Right lobe of liver (tissue), 6 donors: ENCODE results near the gene C12orf57. TPM values are rescaled to one million over a fixed set of nuclear protein-coding genes. Genes with fewer than 3 reads are reported as not detected.
A peak's percentile ranks its signal among the peaks of the same experiment; 100 is the strongest.

Source experiments
- ATAC-seq, 4 donors: fragments of 200-7000 bp; cut with Tn5 transposase; one replicate each; pipeline ENCODE4 v1.9.1; 2020; ENCODE audit warnings: mild to moderate bottlenecking in 4 of 4, moderate library complexity in 4 of 4
- DNase-seq, 3 donors: peaks; one replicate each; pipeline ENCODE4 v3.0.0-alpha.2; 2020
- H3K27ac ChIP-seq, 3 donors: fragments of 200-600 bp; one replicate each; pipeline ENCODE4 v1.8.0; 2022
- H3K27me3 ChIP-seq, 2 donors: fragments of 200-600 bp; one replicate each; pipeline ENCODE4 v1.8.0; 2022
- H3K36me3 ChIP-seq, 4 donors: fragments of 200-600 bp; sonication (generic) in 1 of 4; one replicate each; pipeline versions ENCODE4 v1.5.1 to v1.8.0; 2017 to 2022; ENCODE audit warnings: control low read depth in 1 of 4
- H3K4me1 ChIP-seq, 4 donors: fragments of 200-600 bp; sonication (generic) in 1 of 4; one replicate each; pipeline versions ENCODE4 v1.5.1 to v1.8.0; 2017 to 2022; ENCODE audit warnings: control low read depth in 1 of 4
- H3K4me3 ChIP-seq, 3 donors: fragments of 200-600 bp; one replicate each; pipeline ENCODE4 v1.8.0; 2022
- H3K9me3 ChIP-seq, 4 donors: fragments of 200-600 bp; sonication (generic) in 1 of 4; one replicate each; pipeline versions ENCODE4 v1.5.1 to v1.8.0; 2017 to 2022; ENCODE audit warnings: control low read depth in 1 of 4
- CTCF ChIP-seq, 4 donors: fragments of 200-600 bp in 3 of 4; fragments of 450-650 bp in 1 of 4; IDR thresholded peaks; one replicate each; pipeline versions ENCODE4 v1.5.1 to v1.8.0; 2016 to 2022; ENCODE audit warnings: antibody characterized with exemption in 4 of 4, mild to moderate bottlenecking in 2 of 4
- POLR2A ChIP-seq: fragments of 450-650 bp; IDR thresholded peaks from one replicate; pipeline ENCODE4 v1.6.1; 2017; ENCODE audit warnings: antibody characterized with exemption, mild to moderate bottlenecking
- WGBS: methylation state at CpG from one replicate; pipeline ENCODE4 v1.1.6; 2018; ENCODE audit warnings: low coverage, low lambda C conversion rate; ENCODE audit not compliant: insufficient coverage; ENCODE audit errors: missing lambda C conversion rate; 5-methylcytosine and 5-hydroxymethylcytosine counted together
- intact Hi-C, 2 donors: fragments of 100-400 bp; cut with DNase I; formaldehyde crosslinking; loops; one replicate each; pipeline versions ENCODE4 v1.11.2 to v1.14.1; 2022
- total RNA-seq, 6 experiments: library from RNA; depleted of rRNA in 2 of 6; stranded (reverse); fragments of >200 nt in 2 of 6; fragmentation: NEBNext Ultra II Directional in 3 of 6; extraction: Animal tissue kit (Norgen Biotek cat#: 25700) in 3 of 6; gene quantifications; one replicate each; pipeline versions ENCODE4 v1.1.0 to v1.2.4, GENCODE V29; 2016 to 2023
- donor health status: DM: no; HTN: yes; CAD: no.
- donor health status: DM: no; HTN: no; CAD: no.
- donor health status: DM: no; HTN: no; CAD: no.
- donor health status: DM: no; HTN: yes; CAD: no.
- donor health status: DM: no; HTN: yes; CAD: no.

The C12orf57 gene
- total RNA-seq, 6 experiments from 2014 or later: 47.6 to 189 (median 70.5) TPM

GRCh38 chr12:6979453-6979852 is 35.6 kb downstream of the C12orf57 start:
- intact Hi-C loops: no loop called here
- Histone ChIP-seq H3K9me3 (no peaks in the 10 kb centered on the region), H3K27me3 (no peaks in the 10 kb centered on the region), H3K27ac (no peak overlapping the region), H3K4me3 (no peak overlapping the region), H3K36me3 (peaks cover 4 to 83% (median 48%) of the 10 kb centered on the region in 4 donors), H3K4me1 (peaks cover 0 to 36% (median 15%) of the 10 kb centered on the region in 4 donors)
- WGBS: 79% methylated on average over 3 of the region's 3 CpGs
- ATAC-seq (no peak), DNase-seq (no peak)
- TF ChIP-seq POLR2A (no peak), CTCF (IDR thresholded peaks at IDR 0.05) (no peak)

GRCh38 chr12:6980075-6980474 is 36.3 kb downstream of the C12orf57 start:
- ATAC-seq (no peak), DNase-seq (no peak)
- no peaks in the 10 kb centered on the region for H3K27me3 ChIP-seq
- peak overlapping the region in 2 of 3 donors; percentile 47 to 76 for H3K27ac ChIP-seq
- H3K9me3 ChIP-seq: no peaks in the 10 kb centered on the region
- H3K4me1 ChIP-seq: peaks cover 0 to 38% (median 17%) of the 10 kb centered on the region in 4 donors
- 92% methylated on average over 4 of the region's 4 CpGs for WGBS
- no peak for TF ChIP-seq CTCF (IDR thresholded peaks at IDR 0.05)
- intact Hi-C loops: no loop called here
- peaks cover 4 to 77% (median 44%) of the 10 kb centered on the region in 4 donors for H3K36me3 ChIP-seq
- no peak overlapping the region for H3K4me3 ChIP-seq

GRCh38 chr12:6980740-6981139 is 36.9 kb downstream of the C12orf57 start:
- Histone ChIP-seq H3K4me3 (no peak overlapping the region), H3K36me3 (peaks cover 4 to 70% (median 40%) of the 10 kb centered on the region in 4 donors), H3K27ac (peak overlapping the region; percentile 31 to 76 (median 47)), H3K9me3 (no peaks in the 10 kb centered on the region), H3K4me1 (peaks cover 0 to 38% (median 17%) of the 10 kb centered on the region in 4 donors), H3K27me3 (no peaks in the 10 kb centered on the region)
- ATAC-seq (peak; percentile 42 to 62 (median 48)), DNase-seq (no peak)
- TF ChIP-seq CTCF (IDR thresholded peaks at IDR 0.05) (no peak), POLR2A (no peak)
- intact Hi-C loops: no loop called here

GRCh38 chr12:6981152-6982052 is 37.6 kb downstream of the C12orf57 start:
- peak overlapping the region; percentile 31 to 76 (median 47) for H3K27ac ChIP-seq
- peaks cover 4 to 64% (median 34%) of the 10 kb centered on the region in 4 donors for H3K36me3 ChIP-seq
- no peak for TF ChIP-seq POLR2A
- no peak for TF ChIP-seq CTCF (IDR thresholded peaks at IDR 0.05)
- ATAC-seq (peak; percentile 86 to 94 (median 88)), DNase-seq (peak in 1 of 3 donors; percentile 82)
- no peak overlapping the region for H3K4me3 ChIP-seq
- intact Hi-C loops: no loop called here
- H3K27me3 ChIP-seq: no peaks in the 10 kb centered on the region
- no peaks in the 10 kb centered on the region for H3K9me3 ChIP-seq
- 55% methylated on average over 10 of the region's 10 CpGs for WGBS
- H3K4me1 ChIP-seq: peaks cover 0 to 38% (median 17%) of the 10 kb centered on the region in 4 donors
